Smooth muscle cell (in vitro differentiated cells): Measurements from ENCODE around the gene CCDC127. TPM values are rescaled to one million over a fixed set of nuclear protein-coding genes. Genes with fewer than 3 reads are reported as not detected.

Source experiments
- DNase-seq: peaks from one replicate; lab custom pipeline; 2025; ENCODE audit not compliant: unreplicated experiment; lab: John Stamatoyannopoulos, UW
- H2AFZ ChIP-seq: fragments of 200-600 bp; sonication (generic); 2 replicates; pipeline ENCODE4 v1.6.0; 2016; ENCODE audit warnings: antibody characterized with exemption, low read depth, mild to moderate bottlenecking
- H3F3A ChIP-seq: fragments of 200-600 bp; sonication (generic); 2 replicates; pipeline ENCODE4 v1.6.0; 2017; ENCODE audit warnings: antibody characterized with exemption, low read depth
- H3K27ac ChIP-seq: fragments of 200-600 bp; sonication (generic); 2 replicates; pipeline ENCODE4 v1.5.1; 2016; ENCODE audit warnings: low read depth, mild to moderate bottlenecking
- H3K27me3 ChIP-seq: fragments of 200-600 bp; sonication (generic); 2 replicates; pipeline ENCODE4 v1.6.1; 2016; ENCODE audit warnings: low read depth, mild to moderate bottlenecking
- H3K36me3 ChIP-seq: fragments of 200-600 bp; sonication (generic); 2 replicates; pipeline ENCODE4 v1.5.1; 2016; ENCODE audit warnings: low read depth
- H3K4me1 ChIP-seq: fragments of 200-600 bp; sonication (generic); 2 replicates; pipeline ENCODE4 v1.5.1; 2016; ENCODE audit warnings: low read depth
- H3K4me2 ChIP-seq: fragments of 200-600 bp; sonication (generic); 2 replicates; pipeline ENCODE4 v1.6.0; 2016; ENCODE audit warnings: mild to moderate bottlenecking
- H3K4me3 ChIP-seq: fragments of 200-600 bp; sonication (generic); 2 replicates; pipeline ENCODE4 v1.5.1; 2016; ENCODE audit warnings: mild to moderate bottlenecking
- H3K79me2 ChIP-seq: fragments of 200-600 bp; sonication (generic); 2 replicates; pipeline ENCODE4 v1.6.0; 2016; ENCODE audit warnings: low read depth, mild to moderate bottlenecking
- H3K9ac ChIP-seq: fragments of 200-600 bp; sonication (generic); 2 replicates; pipeline ENCODE4 v1.6.0; 2016; ENCODE audit warnings: low read depth
- H3K9me3 ChIP-seq: fragments of 200-600 bp; sonication (generic); replicated peaks from 2 replicates; pipeline ENCODE4 v1.5.1; 2016; ENCODE audit warnings: low read depth
- H4K20me1 ChIP-seq: fragments of 200-600 bp; sonication (generic); 2 replicates; pipeline ENCODE4 v1.6.0; 2016; ENCODE audit warnings: low read depth
- WGBS: methylation state at CpG from one replicate; pipeline ENCODE4 v1.1.7; 2016; ENCODE audit warnings: low lambda C conversion rate; 5-methylcytosine and 5-hydroxymethylcytosine counted together
- polyA plus RNA-seq: library from polyadenylated mRNA; unstranded; fragments of >200 nt; fragmentation: Nextera tagmentation; extraction: Ambion mirVana; gene quantifications from 2 replicates; pipeline ENCODE4 v1.2.1, GENCODE V29; 2016
- total RNA-seq: library from RNA; depleted of rRNA; stranded (reverse); fragments of >200 nt; gene quantifications from 2 replicates; pipeline ENCODE4 v1.2.3, GENCODE V29; 2014
- TF ChIP-seq, protein P1 (sequence below): fragments of 200-600 bp; sonication (generic); IDR thresholded peaks from 2 replicates; pipeline ENCODE4 v1.5.1; 2017; ENCODE audit warnings: borderline replicate concordance, mild to moderate bottlenecking, antibody characterized with exemption; ENCODE audit not compliant: insufficient read depth, poor library complexity, severe bottlenecking

CCDC127 gene
- total and polyA plus RNA-seq, 2 experiments from 2014 or later: 2.8 to 8.6 TPM

DNA sequence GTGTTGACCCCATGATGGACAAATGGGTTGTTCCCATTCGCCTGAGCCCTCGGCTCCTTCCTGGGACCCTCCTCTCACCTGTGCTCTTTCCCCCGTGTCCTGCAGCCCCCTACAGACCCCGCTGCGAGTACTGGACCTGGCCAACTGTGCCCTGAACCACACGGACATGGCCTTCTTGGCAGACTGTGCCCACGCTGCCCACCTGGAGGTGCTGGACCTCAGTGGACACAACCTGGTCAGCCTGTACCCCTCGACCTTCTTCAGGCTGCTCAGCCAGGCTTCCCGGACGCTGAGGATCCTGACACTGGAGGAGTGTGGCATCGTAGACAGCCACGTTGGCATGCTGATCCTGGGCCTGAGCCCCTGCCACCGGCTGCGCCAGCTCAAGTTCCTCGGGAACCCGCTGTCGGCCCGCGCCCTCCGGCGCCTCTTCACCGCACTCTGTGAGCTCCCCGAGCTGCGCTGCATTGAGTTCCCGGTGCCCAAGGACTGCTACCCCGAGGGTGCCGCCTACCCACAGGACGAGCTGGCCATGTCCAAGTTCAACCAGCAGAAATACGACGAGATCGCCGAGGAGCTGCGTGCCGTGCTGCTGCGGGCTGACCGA is 23.2 kb downstream of the CCDC127 start:
- Histone ChIP-seq H3K9ac (no peak overlapping the region), H3F3A (no peaks in the 10 kb centered on the region), H3K4me1 (no peaks in the 10 kb centered on the region), H3K79me2 (no peaks in the 10 kb centered on the region), H3K4me2 (no peak overlapping the region), H3K27ac (no peak overlapping the region), H3K36me3 (no peaks in the 10 kb centered on the region), H4K20me1 (peaks cover 9% of the 10 kb centered on the region), H3K27me3 (no peaks in the 10 kb centered on the region), H2AFZ (no peak overlapping the region), H3K9me3 (no peaks in the 10 kb centered on the region), H3K4me3 (no peak overlapping the region)
- no peak for DNase-seq
- TF ChIP-seq, protein P1, sequence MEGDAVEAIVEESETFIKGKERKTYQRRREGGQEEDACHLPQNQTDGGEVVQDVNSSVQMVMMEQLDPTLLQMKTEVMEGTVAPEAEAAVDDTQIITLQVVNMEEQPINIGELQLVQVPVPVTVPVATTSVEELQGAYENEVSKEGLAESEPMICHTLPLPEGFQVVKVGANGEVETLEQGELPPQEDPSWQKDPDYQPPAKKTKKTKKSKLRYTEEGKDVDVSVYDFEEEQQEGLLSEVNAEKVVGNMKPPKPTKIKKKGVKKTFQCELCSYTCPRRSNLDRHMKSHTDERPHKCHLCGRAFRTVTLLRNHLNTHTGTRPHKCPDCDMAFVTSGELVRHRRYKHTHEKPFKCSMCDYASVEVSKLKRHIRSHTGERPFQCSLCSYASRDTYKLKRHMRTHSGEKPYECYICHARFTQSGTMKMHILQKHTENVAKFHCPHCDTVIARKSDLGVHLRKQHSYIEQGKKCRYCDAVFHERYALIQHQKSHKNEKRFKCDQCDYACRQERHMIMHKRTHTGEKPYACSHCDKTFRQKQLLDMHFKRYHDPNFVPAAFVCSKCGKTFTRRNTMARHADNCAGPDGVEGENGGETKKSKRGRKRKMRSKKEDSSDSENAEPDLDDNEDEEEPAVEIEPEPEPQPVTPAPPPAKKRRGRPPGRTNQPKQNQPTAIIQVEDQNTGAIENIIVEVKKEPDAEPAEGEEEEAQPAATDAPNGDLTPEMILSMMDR: no peak
- WGBS: 94% methylated on average over 36 of the region's 36 CpGs

- Histone ChIP-seq H3K4me2 (no peak overlapping the region), H4K20me1 (peaks cover 4% of the 10 kb centered on the region), H3K79me2 (no peaks in the 10 kb centered on the region), H3K4me3 (no peak overlapping the region), H3K36me3 (no peaks in the 10 kb centered on the region), H2AFZ (no peak overlapping the region), H3K27ac (no peak overlapping the region), H3K9ac (no peak overlapping the region), H3K4me1 (no peaks in the 10 kb centered on the region), H3K27me3 (no peaks in the 10 kb centered on the region), H3F3A (no peaks in the 10 kb centered on the region), H3K9me3 (no peaks in the 10 kb centered on the region)
- DNase-seq: no peak
- 73% methylated on average over 15 of the region's 15 CpGs for WGBS
- TF ChIP-seq, protein P1: no peak
These were observed 23.9 kb downstream of the CCDC127 start for GRCh38 chr5:194102-194501.

DNA sequence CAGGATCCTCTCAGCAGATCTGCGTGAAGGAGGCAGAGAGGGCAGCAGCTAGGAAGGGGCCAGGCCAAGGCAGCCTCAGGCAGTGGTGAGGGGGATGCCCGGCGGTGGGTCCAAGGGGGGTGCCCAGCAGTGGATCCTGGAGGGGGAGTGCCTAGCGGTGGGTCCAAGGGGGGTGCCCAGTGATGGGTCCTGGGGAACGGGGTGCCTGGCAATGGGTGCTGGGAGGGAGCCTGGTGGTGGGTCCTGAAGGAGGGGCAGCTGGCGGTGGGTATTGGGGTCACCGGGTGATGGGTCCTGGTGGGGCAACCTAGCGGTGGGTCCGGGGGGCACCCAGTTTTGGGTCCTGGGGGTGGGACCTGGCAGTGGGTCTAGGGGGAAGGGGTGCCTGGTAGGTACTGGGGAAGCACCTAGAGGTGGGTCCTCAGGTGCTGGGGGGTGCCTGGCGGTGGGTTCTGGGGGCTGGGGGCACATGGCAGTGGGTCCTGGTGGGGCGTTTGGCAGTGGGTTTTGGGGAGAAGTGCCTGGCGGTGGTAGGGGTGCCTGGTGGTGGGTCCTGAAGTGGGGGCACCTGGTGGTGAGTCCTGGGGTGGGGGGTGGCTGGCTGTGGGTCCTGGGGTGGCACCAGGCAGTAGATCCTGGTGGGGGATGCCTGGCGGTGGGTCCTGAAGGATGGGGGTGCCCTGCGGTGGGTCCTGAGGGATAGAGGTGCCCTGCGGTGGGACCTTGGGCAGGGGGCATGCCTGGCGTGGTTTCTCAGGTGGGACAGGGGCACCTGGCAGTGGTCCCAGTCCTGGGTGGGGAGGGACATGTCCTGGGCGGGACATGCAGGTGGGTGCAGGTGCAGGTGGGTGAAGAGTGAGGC is 24.8 kb downstream of the CCDC127 start:
- Histone ChIP-seq H2AFZ (no peak overlapping the region), H3K79me2 (no peaks in the 10 kb centered on the region), H3K4me3 (no peak overlapping the region), H3K9ac (no peak overlapping the region), H3F3A (no peaks in the 10 kb centered on the region), H3K27ac (no peak overlapping the region), H3K27me3 (no peaks in the 10 kb centered on the region), H3K9me3 (no peaks in the 10 kb centered on the region), H3K36me3 (no peaks in the 10 kb centered on the region), H3K4me2 (no peak overlapping the region), H3K4me1 (peaks cover 3% of the 10 kb centered on the region), H4K20me1 (peaks cover 4% of the 10 kb centered on the region)
- DNase-seq: no peak
- 94% methylated on average over 12 of the region's 17 CpGs for WGBS
- TF ChIP-seq, protein P1: no peak
